A673 (cell line): ENCODE measurements around the gene FRMD5. TPM values are rescaled to one million over a fixed set of nuclear protein-coding genes. Genes with fewer than 3 reads are reported as not detected.
"Not testable (repeated sequence)": the region's sequence is repeated elsewhere in the genome, so short reads cannot be mapped to it uniquely, and the experiment has no call there.

Experiments used
- BruUV-seq: library from RNA; stranded (reverse); fragments of 400-500 nt; replicated peaks from 2 replicates; lab custom pipeline; 2021; lab: Mats Ljungman, UMichigan
- CTCF ChIA-PET: fragments of 300-600 bp; sonication (Branson Sonifier 250); formaldehyde crosslinking; loops from one replicate; lab custom pipeline; 2022; ENCODE audit warnings: antibody characterized with exemption; lab: Charles Lee
- POLR2A ChIA-PET: fragments of 300-600 bp; sonication (Branson Sonifier 250); formaldehyde crosslinking; loops from one replicate; lab custom pipeline; 2022; ENCODE audit warnings: antibody characterized with exemption; ENCODE audit not compliant: low non-redundant PET; lab: Charles Lee
- DNase-seq: peaks from one replicate; pipeline ENCODE4 v3.0.0-alpha.2; 2015; ENCODE audit warnings: low spot score
- H3K27ac ChIP-seq: fragments of 200-600 bp; sonication (generic); 2 replicates; pipeline ENCODE4 v1.5.1; 2016; ENCODE audit warnings: mixed run types, low read depth, mild to moderate bottlenecking, mixed read lengths, antibody characterized with exemption, low read length; ENCODE audit not compliant: poor library complexity, severe bottlenecking
- H3K27me3 ChIP-seq: fragments of 200-600 bp; sonication (generic); replicated peaks from 2 replicates; pipeline ENCODE4 v1.6.1; 2017; ENCODE audit warnings: mixed run types, low read depth, mild to moderate bottlenecking, mixed read lengths, antibody characterized with exemption, low read length; ENCODE audit not compliant: insufficient read depth, poor library complexity
- H3K36me3 ChIP-seq: fragments of 200-600 bp; sonication (generic); 2 replicates; pipeline ENCODE4 v1.6.1; 2016; ENCODE audit warnings: mixed run types, mild to moderate bottlenecking, mixed read lengths, antibody characterized with exemption, low read length; ENCODE audit not compliant: insufficient read depth, poor library complexity, severe bottlenecking
- H3K4me1 ChIP-seq: fragments of 200-600 bp; sonication (generic); 2 replicates; pipeline ENCODE4 v1.6.1; 2017; ENCODE audit warnings: mixed run types, mild to moderate bottlenecking, mixed read lengths, antibody characterized with exemption, low read length; ENCODE audit not compliant: insufficient read depth, poor library complexity, severe bottlenecking
- H3K4me3 ChIP-seq: fragments of 200-600 bp; sonication (generic); 2 replicates; pipeline ENCODE4 v1.5.1; 2016; ENCODE audit warnings: low read depth, mixed run types, mild to moderate bottlenecking, mixed read lengths, low read length; ENCODE audit not compliant: poor library complexity, severe bottlenecking
- H3K9me3 ChIP-seq: fragments of 200-600 bp; sonication (generic); 2 replicates; pipeline ENCODE4 v1.6.1; 2016; ENCODE audit warnings: mixed run types, low read depth, mild to moderate bottlenecking, mixed read lengths, antibody characterized with exemption, low read length; ENCODE audit not compliant: poor library complexity, severe bottlenecking
- EZH2 ChIP-seq: fragments of 200-600 bp; sonication (generic); IDR thresholded peaks from 2 replicates; pipeline ENCODE4 v1.6.1; 2017; ENCODE audit warnings: borderline replicate concordance, low read depth, mild to moderate bottlenecking, mixed read lengths, antibody characterized with exemption, low read length; ENCODE audit not compliant: poor library complexity, severe bottlenecking
- intact Hi-C: fragments of 100-400 bp; cut with micrococcal nuclease; formaldehyde crosslinking; loops from one replicate; pipeline ENCODE4 v1.10.0; 2022; ENCODE audit not compliant: unreplicated experiment
- total RNA-seq: library from RNA; stranded (reverse); gene quantifications from 2 replicates; pipeline ENCODE4 v1.2.3, GENCODE V29; 2021
- TF ChIP-seq, protein P1 (sequence below): fragments of 300-800, 200-600 bp; sonication (generic); conservative IDR thresholded peaks from 2 replicates; pipeline ENCODE4 v1.5.1; 2017; ENCODE audit warnings: low read depth, mild to moderate bottlenecking, antibody characterized with exemption, low read length, moderate library complexity, mixed read lengths

FRMD5 gene
- total RNA-seq, 1 experiment from 2014 or later, result 2.6 TPM

DNA sequence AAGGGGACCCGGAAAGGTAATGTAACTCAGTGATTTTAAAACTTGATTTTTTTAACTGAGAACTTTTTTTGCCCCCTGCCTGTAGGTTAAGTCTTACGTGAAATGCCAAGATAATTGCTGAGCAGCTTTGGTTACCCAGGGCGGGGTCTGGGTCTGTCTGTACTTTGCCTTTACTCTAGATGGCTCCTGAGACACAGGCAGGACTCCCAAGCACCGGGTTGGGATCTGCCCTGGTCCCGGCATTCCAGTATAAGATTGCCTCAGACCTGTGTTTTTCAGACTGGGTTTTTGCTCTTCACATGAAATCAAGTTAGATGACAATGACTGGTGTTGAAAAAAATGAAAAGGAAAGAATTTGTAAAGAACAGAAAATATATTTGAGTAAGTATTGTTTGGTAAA is 328.0 kb downstream of the FRMD5 start:
- DNase-seq, result no peak
- POLR2A ChIA-PET, result no interaction called here
- no peaks in the 10 kb centered on the region for H3K27me3 ChIP-seq
- H3K4me1 ChIP-seq, result peaks cover 18% of the 10 kb centered on the region
- H3K36me3 ChIP-seq, result peaks cover 57% of the 10 kb centered on the region
- no peaks in the 10 kb centered on the region for H3K9me3 ChIP-seq
- intact Hi-C loops, result no loop called here
- BruUV-seq, result no TSS peak
- H3K27ac ChIP-seq, result no peak overlapping the region
- CTCF ChIA-PET, result no interaction called here
- no peak overlapping the region for H3K4me3 ChIP-seq
- TF ChIP-seq EZH2, result no peak
- TF ChIP-seq, protein P1, sequence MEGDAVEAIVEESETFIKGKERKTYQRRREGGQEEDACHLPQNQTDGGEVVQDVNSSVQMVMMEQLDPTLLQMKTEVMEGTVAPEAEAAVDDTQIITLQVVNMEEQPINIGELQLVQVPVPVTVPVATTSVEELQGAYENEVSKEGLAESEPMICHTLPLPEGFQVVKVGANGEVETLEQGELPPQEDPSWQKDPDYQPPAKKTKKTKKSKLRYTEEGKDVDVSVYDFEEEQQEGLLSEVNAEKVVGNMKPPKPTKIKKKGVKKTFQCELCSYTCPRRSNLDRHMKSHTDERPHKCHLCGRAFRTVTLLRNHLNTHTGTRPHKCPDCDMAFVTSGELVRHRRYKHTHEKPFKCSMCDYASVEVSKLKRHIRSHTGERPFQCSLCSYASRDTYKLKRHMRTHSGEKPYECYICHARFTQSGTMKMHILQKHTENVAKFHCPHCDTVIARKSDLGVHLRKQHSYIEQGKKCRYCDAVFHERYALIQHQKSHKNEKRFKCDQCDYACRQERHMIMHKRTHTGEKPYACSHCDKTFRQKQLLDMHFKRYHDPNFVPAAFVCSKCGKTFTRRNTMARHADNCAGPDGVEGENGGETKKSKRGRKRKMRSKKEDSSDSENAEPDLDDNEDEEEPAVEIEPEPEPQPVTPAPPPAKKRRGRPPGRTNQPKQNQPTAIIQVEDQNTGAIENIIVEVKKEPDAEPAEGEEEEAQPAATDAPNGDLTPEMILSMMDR, result no peak

GRCh38 chr15:43866636-43867035 is 328.4 kb downstream of the FRMD5 start:
- H3K27ac ChIP-seq, DNase-seq, POLR2A ChIA-PET, CTCF ChIA-PET, H3K27me3 ChIP-seq, BruUV-seq, H3K4me3 ChIP-seq, H3K9me3 ChIP-seq, intact Hi-C loops: not testable (repeated sequence)
- H3K36me3 ChIP-seq, result peaks cover 56% of the 10 kb centered on the region
- peaks cover 18% of the 10 kb centered on the region for H3K4me1 ChIP-seq

DNA sequence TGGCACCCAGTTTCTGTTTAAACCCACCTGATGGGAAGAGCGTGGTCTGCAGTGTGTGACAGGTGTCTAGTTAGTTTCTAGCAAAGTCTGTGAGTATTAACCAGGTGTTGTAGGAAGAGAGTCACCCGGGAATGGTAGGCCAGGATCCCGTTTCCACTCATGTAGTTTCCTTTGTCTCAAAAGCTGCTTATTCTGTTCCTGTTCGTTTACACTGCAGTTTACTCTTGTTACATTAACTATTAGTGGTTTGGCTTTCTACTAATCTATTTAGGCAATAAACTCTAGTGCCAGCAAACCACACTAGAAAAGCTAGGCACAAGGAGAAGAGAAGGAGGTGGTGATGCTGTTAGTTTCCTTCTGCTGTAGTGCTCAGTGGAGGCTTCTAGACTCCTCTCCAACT is 335.5 kb downstream of the FRMD5 start:
- peaks cover 80% of the 10 kb centered on the region for H3K36me3 ChIP-seq
- no peak overlapping the region for H3K27ac ChIP-seq
- intact Hi-C loops, result no loop called here
- no peak overlapping the region for H3K4me3 ChIP-seq
- CTCF ChIA-PET, result no interaction called here
- H3K9me3 ChIP-seq, result no peaks in the 10 kb centered on the region
- TF ChIP-seq EZH2, result no peak
- TF ChIP-seq, protein P1, result no peak
- DNase-seq, result no peak
- no peaks in the 10 kb centered on the region for H3K27me3 ChIP-seq
- no peaks in the 10 kb centered on the region for H3K4me1 ChIP-seq
- no TSS peak for BruUV-seq
- POLR2A ChIA-PET, result no interaction called here

GRCh38 chr15:43854801-43855200 is 340.3 kb downstream of the FRMD5 start:
- Histone ChIP-seq H3K4me3 (no peak overlapping the region), H3K9me3 (no peaks in the 10 kb centered on the region), H3K27ac (no peak overlapping the region), H3K4me1 (no peaks in the 10 kb centered on the region), H3K36me3 (peaks cover 85% of the 10 kb centered on the region), H3K27me3 (no peaks in the 10 kb centered on the region)
- CTCF ChIA-PET, result no interaction called here
- TF ChIP-seq EZH2, result no peak
- TF ChIP-seq, protein P1, result no peak
- DNase-seq, result no peak
- no TSS peak for BruUV-seq
- intact Hi-C loops, result no loop called here
- POLR2A ChIA-PET, result no interaction called here
